MM.1S (cell line): ENCODE measurements around the gene RUNX1.

Experiments used
- DNase-seq: peaks from one replicate; pipeline ENCODE4 v3.0.0-alpha.2; 2015
- H2AFZ ChIP-seq: fragments of 300-600 bp; sonication (generic); 2 replicates; pipeline ENCODE4 v1.6.0; 2016; ENCODE audit warnings: antibody characterized with exemption, low read length
- H3F3A ChIP-seq: fragments of 300-600 bp; sonication (generic); 2 replicates; pipeline ENCODE4 v1.6.1; 2016; ENCODE audit warnings: mild to moderate bottlenecking, antibody characterized with exemption, low read length, moderate library complexity, mixed read lengths; ENCODE audit not compliant: insufficient read depth
- H3K27ac ChIP-seq: fragments of 300-600 bp; sonication (generic); 2 replicates; pipeline ENCODE4 v1.5.1; 2016; ENCODE audit warnings: mild to moderate bottlenecking, low read length
- H3K27me3 ChIP-seq: fragments of 300-600 bp; sonication (generic); replicated peaks from 2 replicates; pipeline ENCODE4 v1.6.0; 2016; ENCODE audit warnings: low read length; ENCODE audit not compliant: insufficient read depth
- H3K36me3 ChIP-seq: fragments of 300-600 bp; sonication (generic); replicated peaks from 2 replicates; pipeline ENCODE4 v1.6.1; 2016; ENCODE audit warnings: mild to moderate bottlenecking, low read length, mixed read lengths; ENCODE audit not compliant: insufficient read depth
- H3K4me1 ChIP-seq: fragments of 300-600 bp; sonication (generic); 2 replicates; pipeline ENCODE4 v1.6.1; 2016; ENCODE audit warnings: low read length, mixed read lengths
- H3K4me2 ChIP-seq: fragments of 300-600 bp; sonication (generic); 2 replicates; pipeline ENCODE4 v1.6.0; 2016; ENCODE audit warnings: low read depth, low read length
- H3K4me3 ChIP-seq: fragments of 300-600 bp; sonication (generic); 2 replicates; pipeline ENCODE4 v1.5.1; 2016; ENCODE audit warnings: low read length, mixed read lengths
- H3K79me2 ChIP-seq: fragments of 300-600 bp; sonication (generic); 2 replicates; pipeline ENCODE4 v1.6.1; 2016; ENCODE audit warnings: mixed run types, low read length, mixed read lengths
- H3K9ac ChIP-seq: fragments of 300-600 bp; sonication (generic); 2 replicates; pipeline ENCODE4 v1.6.1; 2016; ENCODE audit warnings: low read length, mixed read lengths
- H3K9me2 ChIP-seq: fragments of 300-600 bp; sonication (generic); replicated peaks from 2 replicates; pipeline ENCODE4 v1.6.1; 2016; ENCODE audit warnings: mild to moderate bottlenecking, low read length, mixed read lengths; ENCODE audit not compliant: insufficient read depth
- H3K9me3 ChIP-seq: fragments of 300-600 bp; sonication (generic); replicated peaks from 2 replicates; pipeline ENCODE4 v1.6.1; 2016; ENCODE audit warnings: mild to moderate bottlenecking, low read length, mixed read lengths; ENCODE audit not compliant: insufficient read depth
- H4K20me1 ChIP-seq: fragments of 300-600 bp; sonication (generic); 2 replicates; pipeline ENCODE4 v1.6.1; 2016; ENCODE audit warnings: mild to moderate bottlenecking, low read length, moderate library complexity, mixed read lengths; ENCODE audit not compliant: insufficient read depth
- EZH2 ChIP-seq: fragments of 300-600 bp; sonication (generic); optimal IDR thresholded peaks from 2 replicates; pipeline ENCODE3; 2017; ENCODE audit warnings: low read depth, mild to moderate bottlenecking, antibody characterized with exemption, low read length, mixed read lengths
- EZH2phosphoT487 ChIP-seq: fragments of 300-600 bp; sonication (generic); IDR thresholded peaks from 2 replicates; pipeline ENCODE4 v1.6.1; 2018; ENCODE audit warnings: antibody characterized with exemption, low read length
- TF ChIP-seq, protein P1 (sequence below): fragments of 300-600 bp; sonication (generic); IDR thresholded peaks from 2 replicates; pipeline ENCODE4 v1.5.1; 2016; ENCODE audit warnings: antibody characterized with exemption, low read length, mixed read lengths

RUNX1 gene

DNA sequence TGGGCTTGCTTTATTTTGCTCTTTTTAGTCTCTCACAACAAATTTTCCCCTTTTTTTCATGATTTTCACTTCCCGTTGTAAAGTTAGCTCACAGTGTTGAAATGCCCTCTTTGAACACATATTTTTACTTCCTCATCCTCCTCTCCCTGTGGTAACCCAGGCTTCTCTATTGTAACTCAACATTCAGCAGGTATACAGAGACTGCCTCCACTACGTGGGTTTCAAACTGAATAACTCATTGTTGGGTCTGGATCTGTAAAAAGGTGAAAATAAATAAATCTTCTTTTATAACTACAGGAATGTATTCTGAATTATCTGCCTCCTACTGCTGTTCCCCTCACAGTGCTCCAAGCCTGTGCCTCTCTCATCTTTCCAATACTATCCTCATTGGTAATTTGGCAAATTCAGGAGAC lies 166.4 kb downstream of the RUNX1 start:
- Histone ChIP-seq H4K20me1 (no peaks in the 10 kb centered on the region), H3K27ac (peak overlapping the region; percentile 1; the same call in 1 of the 2 replicates), H3K9me3 (no peaks in the 10 kb centered on the region), H3K9me2 (no peaks in the 10 kb centered on the region), H2AFZ (no peak overlapping the region), H3K27me3 (no peaks in the 10 kb centered on the region), H3K4me2 (peak overlapping the region; percentile 25; the same call in 1 of the 2 replicates), H3K36me3 (peaks cover 7% of the 10 kb centered on the region; the same call in 1 of the 2 replicates), H3K79me2 (peaks cover 49% of the 10 kb centered on the region), H3K4me3 (no peak overlapping the region), H3K4me1 (peaks cover 22% of the 10 kb centered on the region), H3K9ac (no peak overlapping the region), H3F3A (peaks cover 23% of the 10 kb centered on the region)
- TF ChIP-seq EZH2 (no peak), EZH2phosphoT487 (no peak)
- DNase-seq = no peak

DNA sequence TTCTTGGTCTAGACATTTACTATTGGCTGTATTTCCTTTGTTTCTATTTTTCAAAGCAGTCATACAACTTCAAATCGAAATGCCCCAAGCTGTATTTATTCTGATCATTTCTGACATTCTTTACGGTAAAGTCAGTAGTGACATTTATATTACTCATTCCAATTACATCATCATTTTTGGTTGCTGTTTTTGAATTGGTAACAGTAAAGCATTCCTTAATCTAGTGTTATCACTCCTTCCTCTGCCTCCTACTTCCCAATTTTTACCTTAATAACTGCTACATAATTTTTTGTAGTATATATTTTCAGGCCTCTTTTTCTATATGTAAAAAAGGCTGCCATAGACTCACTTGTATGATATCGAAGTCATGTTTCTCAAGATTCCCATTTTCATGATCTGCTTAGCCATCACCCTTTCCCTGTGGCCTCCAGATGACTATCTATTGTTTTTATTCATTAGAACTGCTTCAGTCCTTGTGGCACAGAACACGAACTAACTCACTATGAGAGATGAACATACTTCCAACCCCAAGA lies 167.2 kb downstream of the RUNX1 start:
- peaks cover 48% of the 10 kb centered on the region for H3K79me2 ChIP-seq
- no peak overlapping the region for H3K9ac ChIP-seq
- no peaks in the 10 kb centered on the region for H4K20me1 ChIP-seq
- H3K4me2 ChIP-seq = no peak overlapping the region; the same call in 1 of the 2 replicates
- DNase-seq = no peak
- H3K9me2 ChIP-seq = no peaks in the 10 kb centered on the region
- H2AFZ ChIP-seq = no peak overlapping the region
- no peak overlapping the region for H3K4me3 ChIP-seq
- no peaks in the 10 kb centered on the region for H3K9me3 ChIP-seq
- H3K4me1 ChIP-seq = peaks cover 22% of the 10 kb centered on the region
- H3F3A ChIP-seq = peaks cover 17% of the 10 kb centered on the region; the same call in 1 of the 2 replicates
- peaks cover 7% of the 10 kb centered on the region; the same call in 1 of the 2 replicates for H3K36me3 ChIP-seq
- TF ChIP-seq EZH2 (no peak), EZH2phosphoT487 (no peak)
- TF ChIP-seq, protein P1, sequence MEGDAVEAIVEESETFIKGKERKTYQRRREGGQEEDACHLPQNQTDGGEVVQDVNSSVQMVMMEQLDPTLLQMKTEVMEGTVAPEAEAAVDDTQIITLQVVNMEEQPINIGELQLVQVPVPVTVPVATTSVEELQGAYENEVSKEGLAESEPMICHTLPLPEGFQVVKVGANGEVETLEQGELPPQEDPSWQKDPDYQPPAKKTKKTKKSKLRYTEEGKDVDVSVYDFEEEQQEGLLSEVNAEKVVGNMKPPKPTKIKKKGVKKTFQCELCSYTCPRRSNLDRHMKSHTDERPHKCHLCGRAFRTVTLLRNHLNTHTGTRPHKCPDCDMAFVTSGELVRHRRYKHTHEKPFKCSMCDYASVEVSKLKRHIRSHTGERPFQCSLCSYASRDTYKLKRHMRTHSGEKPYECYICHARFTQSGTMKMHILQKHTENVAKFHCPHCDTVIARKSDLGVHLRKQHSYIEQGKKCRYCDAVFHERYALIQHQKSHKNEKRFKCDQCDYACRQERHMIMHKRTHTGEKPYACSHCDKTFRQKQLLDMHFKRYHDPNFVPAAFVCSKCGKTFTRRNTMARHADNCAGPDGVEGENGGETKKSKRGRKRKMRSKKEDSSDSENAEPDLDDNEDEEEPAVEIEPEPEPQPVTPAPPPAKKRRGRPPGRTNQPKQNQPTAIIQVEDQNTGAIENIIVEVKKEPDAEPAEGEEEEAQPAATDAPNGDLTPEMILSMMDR = no peak
- H3K27ac ChIP-seq = no peak overlapping the region
- H3K27me3 ChIP-seq = no peaks in the 10 kb centered on the region

DNA sequence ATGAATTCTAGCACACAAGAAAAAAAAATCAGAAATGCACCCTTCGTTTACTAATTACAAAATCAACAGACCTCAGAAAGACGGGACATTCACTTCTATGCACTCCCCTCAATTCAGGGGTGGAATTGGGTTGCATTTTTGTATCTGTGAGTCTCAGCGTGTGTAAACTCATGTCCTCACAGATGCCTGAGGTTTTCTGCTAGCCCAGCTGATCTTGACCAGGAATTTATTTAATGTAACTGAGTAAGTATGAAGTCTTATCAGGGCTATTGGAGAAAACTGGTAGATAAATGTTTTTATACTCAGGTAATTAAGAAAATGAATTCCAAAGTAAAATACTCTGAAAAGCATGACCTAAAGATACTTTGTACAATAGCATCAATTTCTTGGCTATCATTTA lies 167.7 kb downstream of the RUNX1 start:
- Histone ChIP-seq H3K79me2 (peaks cover 44% of the 10 kb centered on the region), H3F3A (peaks cover 12% of the 10 kb centered on the region; the same call in 1 of the 2 replicates), H3K4me1 (peaks cover 22% of the 10 kb centered on the region), H3K27me3 (no peaks in the 10 kb centered on the region), H3K4me3 (no peak overlapping the region), H3K9me3 (no peaks in the 10 kb centered on the region), H3K4me2 (no peak overlapping the region), H3K27ac (no peak overlapping the region), H4K20me1 (no peaks in the 10 kb centered on the region), H2AFZ (no peak overlapping the region), H3K9ac (no peak overlapping the region), H3K36me3 (peaks cover 7% of the 10 kb centered on the region; the same call in 1 of the 2 replicates), H3K9me2 (no peaks in the 10 kb centered on the region)
- DNase-seq = no peak
- TF ChIP-seq, protein P1 = no peak
- no peak for TF ChIP-seq EZH2phosphoT487
- no peak for TF ChIP-seq EZH2

DNA sequence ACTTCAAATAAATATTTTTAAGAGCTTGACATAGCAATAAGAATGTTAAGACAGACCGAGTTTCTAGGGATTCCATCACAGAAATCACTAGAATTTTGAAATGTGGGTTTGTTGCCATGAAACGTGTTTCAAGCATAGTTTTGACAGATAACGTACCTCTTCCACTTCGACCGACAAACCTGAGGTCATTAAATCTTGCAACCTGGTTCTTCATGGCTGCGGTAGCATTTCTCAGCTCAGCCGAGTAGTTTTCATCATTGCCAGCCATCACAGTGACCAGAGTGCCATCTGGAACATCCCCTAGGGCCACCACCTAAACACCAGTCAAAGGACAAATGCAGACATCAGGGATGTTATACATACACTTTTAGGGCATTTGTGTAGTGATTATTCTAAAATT lies 168.7 kb downstream of the RUNX1 start:
- no peaks in the 10 kb centered on the region for H3K9me3 ChIP-seq
- peaks cover 11% of the 10 kb centered on the region for H3F3A ChIP-seq
- H4K20me1 ChIP-seq = no peaks in the 10 kb centered on the region
- no peak overlapping the region for H3K4me3 ChIP-seq
- no peaks in the 10 kb centered on the region for H3K27me3 ChIP-seq
- H3K4me2 ChIP-seq = no peak overlapping the region
- peaks cover 25% of the 10 kb centered on the region for H3K4me1 ChIP-seq
- peaks cover 33% of the 10 kb centered on the region for H3K79me2 ChIP-seq
- H3K27ac ChIP-seq = no peak overlapping the region
- TF ChIP-seq, protein P1 = no peak
- TF ChIP-seq EZH2 (no peak), EZH2phosphoT487 (no peak)
- no peak overlapping the region for H2AFZ ChIP-seq
- H3K36me3 ChIP-seq = peaks cover 7% of the 10 kb centered on the region; the same call in 1 of the 2 replicates
- no peak overlapping the region for H3K9ac ChIP-seq
- no peaks in the 10 kb centered on the region for H3K9me2 ChIP-seq
- DNase-seq = no peak
